Calu3 (cell line): Measurements from ENCODE around the gene MAP2K6. TPM values are rescaled to one million over a fixed set of nuclear protein-coding genes. Genes with fewer than 3 reads are reported as not detected.

Source experiments
- BruUV-seq: library from RNA; stranded (reverse); fragments of 400-500 nt; replicated peaks from 2 replicates; lab custom pipeline; 2021; lab: Mats Ljungman, UMichigan
- CTCF ChIA-PET: fragments of 300-600 bp; sonication (Branson Sonifier 250); formaldehyde crosslinking; loops from one replicate; lab custom pipeline; 2022; ENCODE audit warnings: antibody characterized with exemption; lab: Charles Lee
- DNase-seq: peaks from one replicate; pipeline ENCODE4 v3.0.0; 2022
- H3K27ac Mint-ChIP-seq: one replicate; pipeline ENCODE4 v1.8.0; 2022; ENCODE audit warnings: mixed read lengths; ENCODE audit not compliant: unreplicated experiment
- H3K27me3 Mint-ChIP-seq: one replicate; pipeline ENCODE4 v1.8.0; 2022; ENCODE audit warnings: mixed read lengths; ENCODE audit not compliant: unreplicated experiment
- H3K36me3 Mint-ChIP-seq: one replicate; pipeline ENCODE4 v1.8.0; 2022; ENCODE audit warnings: mild to moderate bottlenecking, moderate library complexity, mixed read lengths; ENCODE audit not compliant: insufficient read depth, unreplicated experiment
- H3K4me1 Mint-ChIP-seq: one replicate; pipeline ENCODE4 v1.8.0; 2022; ENCODE audit warnings: mild to moderate bottlenecking, low read depth, mixed read lengths; ENCODE audit not compliant: unreplicated experiment
- H3K4me3 Mint-ChIP-seq: one replicate; pipeline ENCODE4 v1.8.0; 2022; ENCODE audit warnings: mild to moderate bottlenecking, low read depth, moderate library complexity, mixed read lengths; ENCODE audit not compliant: unreplicated experiment
- H3K9me3 Mint-ChIP-seq: one replicate; pipeline ENCODE4 v1.8.0; 2022; ENCODE audit warnings: low read depth, mixed read lengths; ENCODE audit not compliant: unreplicated experiment
- CTCF ChIP-seq: fragments of 200-600 bp; IDR thresholded peaks from one replicate; pipeline ENCODE4 v1.8.0; 2022; ENCODE audit warnings: antibody characterized with exemption; ENCODE audit not compliant: unreplicated experiment
- intact Hi-C: fragments of 100-400 bp; cut with micrococcal nuclease; formaldehyde crosslinking; loops from one replicate; pipeline ENCODE4 v1.10.0; 2022; ENCODE audit not compliant: unreplicated experiment
- total RNA-seq: library from RNA; stranded (reverse); gene quantifications from 2 replicates; pipeline ENCODE4 v1.2.3, GENCODE V29; 2022

MAP2K6 gene
- total RNA-seq, 1 experiment from 2014 or later: 13.0 TPM

- H3K9me3 Mint-ChIP-seq: no peaks in the 10 kb centered on the region
- no peaks in the 10 kb centered on the region for H3K36me3 Mint-ChIP-seq
- no peaks in the 10 kb centered on the region for H3K4me1 Mint-ChIP-seq
- no peak overlapping the region for H3K27ac Mint-ChIP-seq
- no peak overlapping the region for H3K4me3 Mint-ChIP-seq
- no TSS peak for BruUV-seq
- CTCF ChIA-PET: interaction anchor here (0.7 kb wide), 2 partner anchors 46 to 1934 kb away, joined by 7 read pairs; no protein-coding TSS in a partner anchor
- no peak for TF ChIP-seq CTCF
- intact Hi-C loops: loop anchor here (5.0 kb wide), 1 partner anchor 112 kb away; no protein-coding TSS in a partner anchor
- no peaks in the 10 kb centered on the region for H3K27me3 Mint-ChIP-seq
- no peak for DNase-seq
Observed at GRCh38 chr17:69410671-69411070, 3.8 kb upstream of the MAP2K6 start.

- DNase-seq: no peak
- Mint-ChIP-seq H3K4me1 (no peaks in the 10 kb centered on the region), H3K9me3 (no peaks in the 10 kb centered on the region), H3K4me3 (no peak overlapping the region), H3K27ac (no peak overlapping the region), H3K36me3 (no peaks in the 10 kb centered on the region), H3K27me3 (no peaks in the 10 kb centered on the region)
- intact Hi-C loops: loop anchor here (5.0 kb wide), 1 partner anchor 111 kb away; no protein-coding TSS in a partner anchor
- no peak for TF ChIP-seq CTCF
- BruUV-seq: no TSS peak
- CTCF ChIA-PET: no interaction called here
Observed at GRCh38 chr17:69411766-69412165, 2.7 kb upstream of the MAP2K6 start.

GRCh38 chr17:69412251-69412671 lies 2.2 kb upstream of the MAP2K6 start:
- no TSS peak for BruUV-seq
- no peaks in the 10 kb centered on the region for H3K4me1 Mint-ChIP-seq
- no peak overlapping the region for H3K4me3 Mint-ChIP-seq
- CTCF ChIA-PET: interaction anchor here (0.5 kb wide), 1 partner anchor 89 kb away, joined by 3 read pairs; no protein-coding TSS in a partner anchor
- H3K27me3 Mint-ChIP-seq: no peaks in the 10 kb centered on the region
- H3K27ac Mint-ChIP-seq: no peak overlapping the region
- H3K9me3 Mint-ChIP-seq: no peaks in the 10 kb centered on the region
- TF ChIP-seq CTCF: no peak
- H3K36me3 Mint-ChIP-seq: no peaks in the 10 kb centered on the region
- intact Hi-C loops: loop anchor here (5.0 kb wide), 1 partner anchor 110 kb away; no protein-coding TSS in a partner anchor
- no peak for DNase-seq

- intact Hi-C loops: loop anchor here (5.0 kb wide), 1 partner anchor 87 kb away; no protein-coding TSS in a partner anchor
- no peaks in the 10 kb centered on the region for H3K4me1 Mint-ChIP-seq
- TF ChIP-seq CTCF: no peak
- H3K36me3 Mint-ChIP-seq: no peaks in the 10 kb centered on the region
- no peak overlapping the region for H3K4me3 Mint-ChIP-seq
- no peaks in the 10 kb centered on the region for H3K27me3 Mint-ChIP-seq
- no TSS peak for BruUV-seq
- CTCF ChIA-PET: interaction anchor here (1.4 kb wide), 1 partner anchor 86 kb away, joined by 3 read pairs; no protein-coding TSS in a partner anchor
- H3K9me3 Mint-ChIP-seq: no peaks in the 10 kb centered on the region
- H3K27ac Mint-ChIP-seq: no peak overlapping the region
- DNase-seq: no peak
Observed at GRCh38 chr17:69415431-69415830, 934 bp downstream of the MAP2K6 start.
